ENCODE results near the gene ANKHD1.
"Not testable (repeated sequence)": the region's sequence is repeated elsewhere in the genome, so short reads cannot be mapped to it uniquely, and the experiment has no call there.

The ANKHD1 gene

GRCh38 chr5:140423609-140424008 is 22.0 kb downstream of the ANKHD1 start:
- DNase-seq, result no peak

GRCh38 chr5:140424135-140424534 is 22.5 kb downstream of the ANKHD1 start:
- no peak for DNase-seq

- not testable (repeated sequence) for DNase-seq
Observed at GRCh38 chr5:140427726-140428125, 26.1 kb downstream of the ANKHD1 start.

GRCh38 chr5:140429724-140430123 is 28.1 kb downstream of the ANKHD1 start:
- DNase-seq, result no peak

GRCh38 chr5:140432212-140432611 is 30.6 kb downstream of the ANKHD1 start:
- DNase-seq, result no peak

GRCh38 chr5:140432916-140433315 is 31.3 kb downstream of the ANKHD1 start:
- no peak for DNase-seq

GRCh38 chr5:140457368-140457767 is 55.7 kb downstream of the ANKHD1 start:
- not testable (repeated sequence) for DNase-seq

- no peak for DNase-seq
Observed at GRCh38 chr5:140466981-140467742, 65.5 kb downstream of the ANKHD1 start.

- DNase-seq, result no peak
Observed at GRCh38 chr5:140468188-140468587, 66.6 kb downstream of the ANKHD1 start.

GRCh38 chr5:140469259-140469658 is 67.6 kb downstream of the ANKHD1 start:
- DNase-seq, result no peak

GRCh38 chr5:140480310-140481014 is 78.8 kb downstream of the ANKHD1 start:
- no peak for DNase-seq

- DNase-seq, result no peak
Observed at GRCh38 chr5:140481758-140482157, 80.1 kb downstream of the ANKHD1 start.

- DNase-seq, result no peak
Observed at GRCh38 chr5:140483055-140483454, 81.4 kb downstream of the ANKHD1 start.

- DNase-seq, result not testable (repeated sequence)
Observed at GRCh38 chr5:140488141-140488540, 86.5 kb downstream of the ANKHD1 start.

- DNase-seq, result no peak
Observed at GRCh38 chr5:140488914-140489313, 87.3 kb downstream of the ANKHD1 start.

- no peak for DNase-seq
Observed at GRCh38 chr5:140497897-140498296, 96.3 kb downstream of the ANKHD1 start.

- DNase-seq, result no peak
Observed at GRCh38 chr5:140498591-140498990, 97.0 kb downstream of the ANKHD1 start.

- DNase-seq, result no peak
Observed at GRCh38 chr5:140502834-140503233, 101.2 kb downstream of the ANKHD1 start.

- no peak for DNase-seq
Observed at GRCh38 chr5:140509898-140510297, 108.3 kb downstream of the ANKHD1 start.

- no peak for DNase-seq
Observed at GRCh38 chr5:140513124-140513523, 111.5 kb downstream of the ANKHD1 start.

GRCh38 chr5:140524003-140524402 is 122.4 kb downstream of the ANKHD1 start:
- no peak for DNase-seq

- DNase-seq, result no peak
Observed at GRCh38 chr5:140540227-140540626, 138.6 kb downstream of the ANKHD1 start.

GRCh38 chr5:140542972-140543371 is 141.3 kb downstream of the ANKHD1 start:
- DNase-seq, result no peak

- no peak for DNase-seq
Observed at GRCh38 chr5:140544986-140545385, 143.4 kb downstream of the ANKHD1 start.

Measured in stimulated activated CD4-positive, alpha-beta T cell treated with anti-CD3 and anti-CD28 coated beads, Interleukin-4, amount 100 ng/mL, for 1 hour (primary cell).